Measurements from ENCODE around the gene EMP2.

- TF ChIP-seq CTCF (IDR thresholded peaks at IDR 0.05; ENCODE audit: low read depth, low read length) = no peak
- no peak for TF ChIP-seq EZH2phosphoT487 (IDR thresholded peaks at IDR 0.05; ENCODE audit: low read depth)
Measured at GRCh38 chr16:10598157-10598556, 17.8 kb upstream of the EMP2 start.

Data from OCI-LY3 (cell line).